HAP-1 (cell line): ENCODE measurements around the gene ANKS1B.
"Not testable (repeated sequence)": the region's sequence is repeated elsewhere in the genome, so short reads cannot be mapped to it uniquely, and the experiment has no call there.

ENCODE experiments used
- DNase-seq, 2 experiments: peaks; one replicate each; pipeline ENCODE4 v3.0.0-alpha.2; 2016 to 2020; ENCODE audit warnings: low spot score in 2 of 2
- H3K27me3 ChIP-seq: fragments of 250-450 bp; sonication (Bioruptor Pico); 2 replicates; pipeline ENCODE4 v1.5.1; 2020; ENCODE audit warnings: low read depth, mild to moderate bottlenecking, moderate library complexity
- H3K36me3 ChIP-seq: fragments of 250-450 bp; sonication (Bioruptor Pico); replicated peaks from 2 replicates; pipeline ENCODE4 v1.5.1; 2020; ENCODE audit warnings: mild to moderate bottlenecking
- H3K4me1 ChIP-seq: fragments of 250-450 bp; sonication (Bioruptor Pico); 2 replicates; pipeline ENCODE4 v1.5.1; 2020; ENCODE audit warnings: mild to moderate bottlenecking
- H3K4me3 ChIP-seq: fragments of 250-450 bp; sonication (Bioruptor Pico); 2 replicates; pipeline ENCODE4 v1.5.1; 2020; ENCODE audit warnings: mild to moderate bottlenecking, moderate library complexity
- H3K9me3 ChIP-seq: fragments of 250-450 bp; sonication (Bioruptor Pico); 2 replicates; pipeline ENCODE4 v1.5.1; 2020; ENCODE audit warnings: mild to moderate bottlenecking, moderate library complexity
- in situ Hi-C: fragments of 300-500 bp; cut with MboI; formaldehyde crosslinking; loops from 3 replicates; pipeline ENCODE4 v1.14.3; 2020; ENCODE audit warnings: low sequenced_read_pairs, inconsistent platforms, mixed read lengths

The ANKS1B gene

DNA sequence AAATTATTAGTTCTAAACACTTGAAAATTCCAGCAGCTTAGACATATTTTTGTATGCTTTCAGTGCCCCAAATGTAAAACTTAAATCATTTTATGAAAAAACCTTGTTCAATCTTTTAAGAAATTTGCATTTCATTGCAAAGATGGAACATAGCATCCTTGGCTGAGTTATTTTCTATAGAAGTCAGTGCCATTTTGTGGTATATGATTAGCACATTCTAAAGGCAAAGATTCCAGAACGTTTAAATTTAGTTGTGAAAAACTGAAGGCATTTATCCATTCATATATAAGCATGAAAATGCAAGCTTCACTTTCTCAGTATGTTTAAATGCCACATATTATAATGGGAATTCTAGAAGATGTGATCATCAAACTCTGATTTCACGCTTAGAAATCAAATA lies 1007.5 kb downstream of the ANKS1B start:
- in situ Hi-C loops: loop anchor here (25.0 kb wide), 1 partner anchor 240 kb away; no protein-coding TSS in a partner anchor
- Histone ChIP-seq H3K4me3 (no peak overlapping the region), H3K27me3 (peaks cover 7% of the 10 kb centered on the region; the same call in 1 of the 2 replicates), H3K36me3 (no peaks in the 10 kb centered on the region), H3K9me3 (no peaks in the 10 kb centered on the region), H3K4me1 (no peaks in the 10 kb centered on the region)
- DNase-seq: no peak

DNA sequence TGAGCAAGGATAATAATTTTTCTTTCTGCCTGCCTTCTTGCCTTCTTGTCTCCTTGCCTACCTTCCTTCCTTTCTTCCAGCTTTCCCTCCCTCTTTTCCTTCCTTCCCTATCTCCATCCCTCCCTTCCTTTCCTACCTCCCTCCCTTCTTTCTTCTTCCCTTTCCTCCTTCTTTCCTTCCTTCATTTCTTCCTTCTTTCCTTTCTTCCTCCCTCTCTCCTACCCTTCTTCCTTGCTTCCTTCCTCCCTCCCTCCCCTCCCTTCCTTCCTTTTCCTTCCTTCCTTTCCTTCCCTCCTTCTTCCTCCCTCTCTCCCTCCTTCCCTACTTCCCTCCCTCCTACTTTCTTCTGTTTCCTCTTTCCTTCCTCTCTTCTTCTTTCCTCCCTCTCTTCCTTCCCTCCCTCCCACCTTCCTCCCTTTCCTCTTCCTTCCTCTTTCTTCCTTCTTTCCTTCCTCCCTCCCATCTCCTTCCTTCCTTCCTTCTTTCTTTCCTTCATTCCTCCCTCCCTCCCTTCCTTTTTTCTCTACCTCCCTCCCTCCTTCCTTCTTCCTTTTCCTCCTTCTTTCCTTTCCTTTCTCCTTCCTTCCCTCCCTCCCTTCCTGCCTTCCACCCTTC lies 1009.9 kb downstream of the ANKS1B start:
- in situ Hi-C loops: loop anchor here (25.0 kb wide), 1 partner anchor 238 kb away; no protein-coding TSS in a partner anchor

DNA sequence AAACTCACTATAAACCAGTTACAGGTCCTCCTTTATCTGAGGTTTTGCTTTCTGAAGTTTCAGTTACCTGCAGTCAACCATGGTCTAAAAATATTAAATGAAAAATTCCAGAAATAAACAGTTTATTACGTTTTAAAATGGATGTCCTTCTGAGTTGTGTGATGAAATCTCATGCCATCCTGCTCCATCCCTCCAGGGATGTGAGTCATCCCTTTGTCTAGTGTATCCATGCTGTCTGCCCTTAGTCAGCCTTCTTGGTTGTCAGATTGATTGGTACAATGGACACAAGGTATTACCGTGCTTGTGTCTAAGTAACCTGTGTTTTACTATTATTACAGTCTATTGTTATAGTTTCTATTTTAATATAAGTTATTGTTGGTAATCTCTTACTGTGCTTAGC lies 1011.3 kb downstream of the ANKS1B start:
- in situ Hi-C loops: no loop called here
- DNase-seq: no peak
- H3K27me3 ChIP-seq: peaks cover 10% of the 10 kb centered on the region; the same call in 1 of the 2 replicates

More for the DNA sequence above, 1009.9 kb downstream of the ANKS1B start:
- DNase-seq: no peak
- Histone ChIP-seq H3K9me3 (no peaks in the 10 kb centered on the region), H3K27me3 (peaks cover 10% of the 10 kb centered on the region; the same call in 1 of the 2 replicates), H3K4me3 (no peak overlapping the region), H3K36me3 (no peaks in the 10 kb centered on the region), H3K4me1 (no peaks in the 10 kb centered on the region)

DNA sequence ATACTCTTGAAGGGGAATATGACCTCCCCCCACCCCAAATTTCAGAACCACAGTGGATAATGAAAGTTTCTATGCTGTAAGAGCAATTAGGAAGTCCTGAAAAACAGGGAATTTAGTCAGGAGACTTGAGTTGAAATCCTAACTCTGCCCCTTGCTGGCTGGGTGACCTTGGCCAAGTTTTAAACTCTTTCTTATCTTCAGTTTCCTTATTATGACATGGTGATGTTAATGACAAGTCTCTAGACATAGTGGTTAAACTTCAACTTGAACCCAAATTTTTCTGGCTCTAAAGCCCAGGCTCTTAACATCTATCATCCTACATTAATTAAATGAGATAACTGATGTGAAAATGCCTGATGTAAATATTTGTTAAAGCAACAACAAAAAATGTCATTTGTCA lies 1013.8 kb downstream of the ANKS1B start:
- Histone ChIP-seq H3K4me3 (no peak overlapping the region), H3K27me3 (0 out of 2 replicates have a peak, but pooled peaks cover 6% of the 10 kb centered on the region), H3K36me3 (no peaks in the 10 kb centered on the region), H3K9me3 (no peaks in the 10 kb centered on the region), H3K4me1 (no peaks in the 10 kb centered on the region)
- in situ Hi-C loops: no loop called here
- DNase-seq: no peak

More for the DNA sequence above, 1011.3 kb downstream of the ANKS1B start:
- no peaks in the 10 kb centered on the region for H3K36me3 ChIP-seq
- no peak overlapping the region for H3K4me3 ChIP-seq
- no peaks in the 10 kb centered on the region for H3K9me3 ChIP-seq
- H3K4me1 ChIP-seq: no peaks in the 10 kb centered on the region

GRCh38 chr12:98970210-98970609 lies 1014.5 kb downstream of the ANKS1B start:
- DNase-seq: no peak
- in situ Hi-C loops: no loop called here
- 0 out of 2 replicates have a peak, but pooled peaks cover 6% of the 10 kb centered on the region for H3K27me3 ChIP-seq
- no peaks in the 10 kb centered on the region for H3K36me3 ChIP-seq
- no peak overlapping the region for H3K4me3 ChIP-seq
- no peaks in the 10 kb centered on the region for H3K4me1 ChIP-seq
- H3K9me3 ChIP-seq: no peaks in the 10 kb centered on the region

DNA sequence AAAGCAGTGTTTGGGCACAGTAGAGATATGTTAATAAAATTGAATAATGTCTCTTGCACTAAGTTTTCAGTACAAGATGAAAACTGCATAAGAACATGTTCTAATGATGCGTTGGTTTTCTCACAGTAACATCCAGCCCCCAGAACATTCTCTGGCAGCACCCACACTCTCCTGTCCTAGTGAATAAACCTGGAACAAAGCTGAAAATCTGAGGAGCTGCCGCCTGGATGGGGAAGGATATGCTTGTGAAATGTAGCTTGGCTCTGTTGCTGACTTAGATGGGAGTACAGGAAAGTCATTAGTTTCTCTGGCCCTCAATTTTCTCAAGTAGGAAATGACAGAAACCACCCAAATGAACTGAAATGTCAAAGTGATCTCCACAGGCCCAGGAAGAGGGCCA lies 1015.8 kb downstream of the ANKS1B start:
- no peaks in the 10 kb centered on the region for H3K4me1 ChIP-seq
- DNase-seq: no peak
- no peaks in the 10 kb centered on the region for H3K9me3 ChIP-seq
- in situ Hi-C loops: no loop called here
- H3K27me3 ChIP-seq: 0 out of 2 replicates have a peak, but pooled peaks cover 6% of the 10 kb centered on the region
- H3K36me3 ChIP-seq: no peaks in the 10 kb centered on the region
- no peak overlapping the region for H3K4me3 ChIP-seq

GRCh38 chr12:98957135-98957534 lies 1027.6 kb downstream of the ANKS1B start:
- H3K4me1 ChIP-seq, DNase-seq, H3K4me3 ChIP-seq, H3K27me3 ChIP-seq, H3K9me3 ChIP-seq, H3K36me3 ChIP-seq, in situ Hi-C loops: not testable (repeated sequence)

DNA sequence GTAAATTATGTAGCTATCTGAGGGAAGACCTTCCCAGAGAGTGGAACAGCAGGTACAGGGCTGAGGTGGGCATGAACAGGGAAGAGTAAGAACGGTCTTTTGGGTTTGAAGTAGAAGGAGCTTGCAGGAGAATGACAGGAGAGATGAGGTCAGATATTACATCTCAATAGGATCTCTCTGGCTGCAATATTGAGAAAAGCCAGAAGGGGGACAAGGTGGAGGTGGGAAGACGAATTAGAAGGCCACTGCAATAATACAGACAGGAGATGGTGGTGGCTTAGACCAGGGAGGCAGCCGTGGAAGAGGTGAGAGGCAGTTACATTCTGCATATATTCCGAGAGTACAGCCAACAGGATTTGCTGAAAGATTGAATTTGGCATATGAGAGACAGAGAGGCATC lies 1029.5 kb downstream of the ANKS1B start:
- H3K4me1 ChIP-seq: no peaks in the 10 kb centered on the region
- no peaks in the 10 kb centered on the region for H3K27me3 ChIP-seq
- DNase-seq: peak; percentile 11 to 48
- no peak overlapping the region for H3K4me3 ChIP-seq
- in situ Hi-C loops: no loop called here
- no peaks in the 10 kb centered on the region for H3K9me3 ChIP-seq
- no peaks in the 10 kb centered on the region for H3K36me3 ChIP-seq

DNA sequence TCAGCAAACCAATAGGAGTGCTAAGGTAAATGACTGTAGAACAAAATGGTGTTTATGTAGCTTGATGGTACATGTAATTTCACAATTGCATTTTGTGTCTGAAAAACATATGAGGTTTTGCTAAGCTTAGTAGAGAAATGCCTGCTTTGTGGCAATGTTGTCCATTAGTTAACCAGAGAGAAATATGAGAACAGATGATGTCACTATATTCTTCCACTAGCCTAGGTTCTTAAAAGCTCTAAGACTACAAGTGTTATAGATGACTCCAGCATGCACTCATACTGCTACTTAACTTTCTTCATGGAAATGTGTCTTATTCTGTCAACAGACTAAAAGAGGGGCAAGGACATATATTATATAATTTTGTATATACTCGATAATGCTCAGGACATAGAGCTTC lies 1030.2 kb downstream of the ANKS1B start:
- no peaks in the 10 kb centered on the region for H3K9me3 ChIP-seq
- DNase-seq: no peak
- no peaks in the 10 kb centered on the region for H3K4me1 ChIP-seq
- in situ Hi-C loops: no loop called here
- H3K27me3 ChIP-seq: no peaks in the 10 kb centered on the region
- no peaks in the 10 kb centered on the region for H3K36me3 ChIP-seq
- no peak overlapping the region for H3K4me3 ChIP-seq

DNA sequence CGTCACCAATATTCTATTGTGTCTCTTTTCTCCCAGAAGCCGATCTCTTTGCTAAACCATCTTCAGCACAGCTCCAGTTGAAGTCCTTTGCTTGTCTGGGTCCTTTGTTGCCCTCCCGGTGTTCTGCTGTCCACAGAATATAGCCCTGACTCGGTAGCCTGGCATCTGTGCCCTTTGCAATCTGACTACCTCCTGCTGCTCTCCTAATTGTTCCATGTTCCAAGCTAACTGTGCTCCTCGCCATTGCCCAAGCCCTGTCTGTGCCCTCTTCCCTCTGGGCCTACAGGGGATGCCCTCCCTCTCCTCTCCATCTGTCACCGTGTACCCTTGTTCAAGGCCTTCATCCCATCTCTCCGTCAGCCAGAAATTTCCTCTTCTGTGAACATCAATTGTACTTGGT lies 1033.3 kb downstream of the ANKS1B start:
- Histone ChIP-seq H3K9me3 (no peaks in the 10 kb centered on the region), H3K27me3 (no peaks in the 10 kb centered on the region), H3K4me1 (no peaks in the 10 kb centered on the region), H3K36me3 (no peaks in the 10 kb centered on the region), H3K4me3 (no peak overlapping the region)
- DNase-seq: no peak
- in situ Hi-C loops: no loop called here

DNA sequence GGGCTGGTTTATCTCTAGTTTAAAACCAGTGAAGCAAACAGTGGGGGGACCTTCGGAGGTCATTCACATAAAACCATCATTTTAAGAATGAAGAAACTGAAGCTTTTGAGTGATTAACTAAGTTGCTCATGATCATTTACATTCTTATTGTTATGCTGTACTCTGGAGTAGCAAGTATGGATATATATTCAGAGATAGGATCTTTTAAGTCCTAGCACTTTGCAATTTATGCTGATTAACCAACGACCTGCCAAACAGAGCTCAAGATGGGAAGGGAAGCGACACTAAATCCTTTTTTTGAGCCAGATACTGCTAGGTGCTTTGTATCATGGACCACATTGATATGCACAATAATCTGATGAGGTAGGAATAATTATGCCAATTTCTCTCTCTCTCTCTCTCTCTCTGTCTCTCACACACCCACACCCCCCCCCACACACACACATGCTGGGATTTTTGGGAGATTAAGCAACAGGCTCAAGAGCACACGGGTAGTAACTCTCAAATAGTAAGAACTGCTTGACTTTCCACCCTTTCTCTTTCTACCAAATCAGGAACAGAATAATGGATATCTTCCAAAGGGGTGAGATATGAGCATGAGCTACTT lies 1036.3 kb downstream of the ANKS1B start:
- DNase-seq: peak; percentile 31 to 73
- H3K36me3 ChIP-seq: no peaks in the 10 kb centered on the region

DNA sequence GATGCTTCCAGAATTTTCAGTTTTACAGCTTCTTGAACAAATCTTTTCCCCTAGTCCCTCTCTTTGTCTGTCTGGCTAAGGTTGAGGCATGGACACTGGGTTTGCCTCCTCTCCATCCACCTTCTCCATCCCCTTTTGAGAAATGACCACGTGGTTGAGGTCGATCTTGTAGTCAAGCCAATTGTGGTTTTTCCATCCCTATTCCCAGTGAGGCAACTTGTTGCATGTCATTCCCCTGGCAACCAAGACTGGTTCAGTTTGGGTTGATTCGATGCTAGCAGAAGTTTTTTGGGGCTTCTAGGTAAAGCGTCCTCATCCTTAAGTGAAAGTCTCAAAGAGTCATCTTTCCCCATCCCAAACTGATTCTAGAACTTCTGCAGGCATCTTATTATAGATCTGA lies 1038.9 kb downstream of the ANKS1B start:
- no peaks in the 10 kb centered on the region for H3K4me1 ChIP-seq
- H3K4me3 ChIP-seq: no peak overlapping the region
- H3K9me3 ChIP-seq: no peaks in the 10 kb centered on the region
- no peak for DNase-seq
- H3K27me3 ChIP-seq: 0 out of 2 replicates have a peak, but pooled peaks cover 3% of the 10 kb centered on the region
- in situ Hi-C loops: no loop called here
- H3K36me3 ChIP-seq: no peaks in the 10 kb centered on the region

More for the DNA sequence above, 1036.3 kb downstream of the ANKS1B start:
- Histone ChIP-seq H3K4me1 (no peaks in the 10 kb centered on the region), H3K4me3 (no peak overlapping the region), H3K9me3 (no peaks in the 10 kb centered on the region), H3K27me3 (no peaks in the 10 kb centered on the region)
- in situ Hi-C loops: no loop called here

GRCh38 chr12:98939926-98940325 lies 1044.8 kb downstream of the ANKS1B start:
- DNase-seq: no peak
- in situ Hi-C loops: no loop called here
- 0 out of 2 replicates have a peak, but pooled peaks cover 3% of the 10 kb centered on the region for H3K27me3 ChIP-seq
- no peaks in the 10 kb centered on the region for H3K9me3 ChIP-seq
- no peak overlapping the region for H3K4me3 ChIP-seq
- no peaks in the 10 kb centered on the region for H3K36me3 ChIP-seq
- no peaks in the 10 kb centered on the region for H3K4me1 ChIP-seq

DNA sequence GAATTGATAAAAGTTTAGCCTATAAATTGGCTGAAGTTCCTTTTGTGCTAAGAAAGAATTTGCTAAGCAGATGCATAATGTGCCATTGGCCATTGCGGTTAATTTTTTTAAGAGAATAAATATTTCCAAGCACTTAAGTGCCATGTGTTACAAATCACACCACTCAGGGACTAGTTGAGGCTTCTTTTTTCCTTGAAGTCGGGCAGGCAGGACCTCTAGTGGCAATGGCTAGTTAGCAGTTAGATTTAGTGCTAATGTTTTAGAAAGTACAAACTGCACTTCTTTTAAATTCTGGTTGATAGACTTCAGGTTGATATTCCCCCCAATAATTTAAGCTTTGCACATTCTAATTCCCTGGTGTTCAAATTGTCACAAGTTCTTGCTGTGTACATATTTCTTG lies 1045.4 kb downstream of the ANKS1B start:
- H3K4me3 ChIP-seq: no peak overlapping the region
- in situ Hi-C loops: no loop called here
- 0 out of 2 replicates have a peak, but pooled peaks cover 3% of the 10 kb centered on the region for H3K27me3 ChIP-seq
- no peaks in the 10 kb centered on the region for H3K9me3 ChIP-seq
- H3K4me1 ChIP-seq: no peaks in the 10 kb centered on the region
- no peak for DNase-seq
- H3K36me3 ChIP-seq: no peaks in the 10 kb centered on the region
